ENCODE results near the gene TTC34.

DNA sequence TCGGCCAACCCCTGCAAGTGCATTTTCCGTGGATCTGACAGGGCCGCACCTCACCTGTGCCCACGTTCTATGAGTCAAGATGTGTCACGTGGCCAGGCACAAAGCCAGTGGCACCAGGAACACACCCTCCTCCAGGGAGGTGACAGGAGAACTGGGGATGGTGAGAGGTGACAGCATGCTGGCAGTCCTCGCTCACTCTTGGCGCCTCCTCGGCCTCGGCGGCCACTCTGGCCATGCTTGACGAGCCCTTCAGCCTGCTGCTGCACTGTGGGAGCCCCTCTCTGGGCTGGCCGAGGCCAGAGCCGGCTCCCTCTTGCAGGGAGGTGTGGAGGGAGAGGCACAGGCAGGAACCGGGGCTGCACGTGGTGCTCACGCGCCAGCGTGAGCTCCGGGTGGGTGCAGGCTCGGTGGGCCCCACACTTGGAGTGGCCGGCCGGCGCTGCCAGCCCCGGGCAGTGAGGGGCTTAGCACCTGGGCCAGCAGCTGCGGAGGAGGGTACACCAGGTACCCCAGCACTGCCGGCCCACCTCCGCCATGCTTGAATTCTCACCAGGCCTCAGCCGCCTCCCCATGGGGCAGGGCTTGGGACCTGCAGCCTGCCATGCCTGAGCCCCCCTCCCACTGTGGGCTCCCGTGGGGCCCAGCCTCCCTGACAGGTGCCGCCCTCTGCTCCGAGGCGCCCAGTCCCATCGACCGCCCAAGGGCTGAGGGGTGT is 11.6 kb upstream of the TTC34 start:
- TF ChIP-seq POLR2A (IDR thresholded peaks at IDR 0.05; ENCODE audit: low read length) (no peak), GATA1 (IDR thresholded peaks at IDR 0.05; ENCODE audit: low read depth, low read length) (no peak)
